ENCODE measurements around the gene SARM1. TPM values are rescaled to one million over a fixed set of nuclear protein-coding genes. Genes with fewer than 3 reads are reported as not detected.
"Not testable (repeated sequence)": the region's sequence is repeated elsewhere in the genome, so short reads cannot be mapped to it uniquely, and the experiment has no call there.

SARM1 gene
- total RNA-seq, 2 experiments from 2014 or later: 17.2 to 17.5 TPM

DNA sequence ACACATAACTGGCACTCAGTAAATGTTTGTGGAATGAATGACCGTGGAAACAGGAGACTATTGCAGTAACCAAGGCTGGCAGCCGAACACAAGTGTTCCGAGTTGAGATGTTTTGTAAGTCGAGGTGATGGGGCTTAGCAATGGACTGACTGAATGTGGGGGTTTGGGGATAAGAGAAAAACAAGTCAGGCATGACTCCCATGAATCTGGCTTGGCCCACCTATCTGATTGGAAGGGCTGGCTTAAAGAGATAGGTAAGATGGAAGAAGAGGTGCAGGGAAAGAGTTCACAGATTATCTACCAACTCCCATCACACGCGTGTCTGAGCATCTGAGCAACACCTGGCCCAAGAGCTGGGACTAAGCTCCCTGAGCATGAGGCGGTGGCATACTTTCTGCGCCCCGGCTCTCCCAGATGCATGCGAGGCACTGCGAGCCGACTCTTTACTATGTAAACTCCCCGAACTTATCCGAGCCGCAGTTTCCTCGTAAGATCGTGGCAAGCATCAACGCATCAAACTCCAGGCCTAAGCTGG lies 36.8 kb upstream of the SARM1 start:
- Mint-ChIP-seq H3K9me3 (no peaks in the 10 kb centered on the region), H3K27me3 (no peaks in the 10 kb centered on the region), H3K4me3 (peak overlapping the region; percentile 98), H3K36me3 (ENCODE audit: low read depth) (peaks cover 14% of the 10 kb centered on the region), H3K27ac (peak overlapping the region; percentile 95), H3K4me1 (peaks cover 46% of the 10 kb centered on the region)
- DNase-seq: no peak
- ChIA-PET CTCF (interaction anchor here (0.8 to 3.9 kb wide), 9 partner anchors 9 to 527 kb away, joined by 3 to 36 read pairs (median 6); partner anchors contain the start of genes POLDIP2, RPL23A and TMEM97), POLR2A (interaction anchor here (1.0 to 3.8 kb wide), 13 partner anchors 9 to 1041 kb away, joined by 3 to 91 read pairs (median 8); partner anchors contain the start of genes PIGS, POLDIP2, SARM1 and SDF2)

DNA sequence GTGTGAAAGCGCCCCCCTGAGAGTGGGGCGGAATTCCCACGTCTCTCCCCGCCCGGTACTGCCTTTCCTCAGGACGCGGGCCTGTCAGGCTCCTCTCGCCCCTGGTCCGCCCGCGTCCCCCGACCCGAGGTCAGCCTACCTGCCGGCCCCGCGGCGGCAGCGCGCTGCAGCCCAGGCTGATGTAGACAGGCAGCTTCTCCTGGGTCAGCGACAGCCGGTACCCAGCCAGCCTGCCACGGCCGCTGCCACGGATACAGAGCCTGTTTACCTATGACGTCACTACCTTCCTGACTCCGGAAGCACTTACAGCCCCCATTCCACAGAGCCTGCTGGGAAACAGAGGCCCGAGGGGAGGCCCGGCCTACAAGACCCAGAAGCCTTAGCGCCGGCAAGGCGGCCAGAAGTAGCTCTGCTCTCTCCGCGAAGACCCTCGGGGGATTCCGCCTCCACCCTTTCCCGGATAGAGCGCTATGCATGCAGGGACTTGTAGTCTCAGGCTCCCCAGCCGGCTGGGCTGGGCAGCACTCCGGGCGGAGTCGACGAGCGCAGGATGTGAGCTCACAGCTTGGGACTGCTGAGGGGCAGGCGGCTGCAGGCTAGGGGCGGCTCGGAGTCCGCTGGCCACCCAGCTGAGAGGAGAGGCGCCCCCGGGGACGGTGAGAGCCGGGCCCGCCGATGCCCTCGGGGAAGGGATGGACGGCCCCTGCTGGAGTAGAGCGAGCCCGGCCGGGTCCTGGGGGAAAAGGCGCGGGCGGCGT lies 36.1 kb upstream of the SARM1 start, which contains the start of the genes IFT20 and TNFAIP1:
IFT20 (minus strand) TSS at position 272 of the 758 bp plus-strand sequence. CDS start 3,487 bp downstream, outside the sequence.
TNFAIP1 (plus strand) TSS at position 561 of the 758 bp plus-strand sequence. CDS start 3,761 bp downstream, outside the sequence.
- peaks cover 17% of the 10 kb centered on the region for H3K36me3 Mint-ChIP-seq (ENCODE audit: low read depth)
- CTCF ChIA-PET: interaction anchor here (0.7 to 3.9 kb wide), 12 partner anchors 10 to 528 kb away, joined by 3 to 36 read pairs (median 3); partner anchors contain the start of genes ALDOC, LYRM9, POLDIP2 and RPL23A
- DNase-seq: peak; percentile 99
- POLR2A ChIA-PET: interaction anchor here (0.8 to 3.8 kb wide), 18 partner anchors 9 to 1042 kb away, joined by 3 to 91 read pairs (median 7); partner anchors contain the start of genes PHF12, PIGS, POLDIP2 and SARM1
- peak within 1 kb of the TSS; percentile 95 for H3K27ac Mint-ChIP-seq
- peaks cover 46% of the 10 kb centered on the region for H3K4me1 Mint-ChIP-seq
- H3K4me3 Mint-ChIP-seq: peak within 1 kb of the TSS; percentile 98
- no peaks in the 10 kb centered on the region for H3K9me3 Mint-ChIP-seq
- no peaks in the 10 kb centered on the region for H3K27me3 Mint-ChIP-seq

DNA sequence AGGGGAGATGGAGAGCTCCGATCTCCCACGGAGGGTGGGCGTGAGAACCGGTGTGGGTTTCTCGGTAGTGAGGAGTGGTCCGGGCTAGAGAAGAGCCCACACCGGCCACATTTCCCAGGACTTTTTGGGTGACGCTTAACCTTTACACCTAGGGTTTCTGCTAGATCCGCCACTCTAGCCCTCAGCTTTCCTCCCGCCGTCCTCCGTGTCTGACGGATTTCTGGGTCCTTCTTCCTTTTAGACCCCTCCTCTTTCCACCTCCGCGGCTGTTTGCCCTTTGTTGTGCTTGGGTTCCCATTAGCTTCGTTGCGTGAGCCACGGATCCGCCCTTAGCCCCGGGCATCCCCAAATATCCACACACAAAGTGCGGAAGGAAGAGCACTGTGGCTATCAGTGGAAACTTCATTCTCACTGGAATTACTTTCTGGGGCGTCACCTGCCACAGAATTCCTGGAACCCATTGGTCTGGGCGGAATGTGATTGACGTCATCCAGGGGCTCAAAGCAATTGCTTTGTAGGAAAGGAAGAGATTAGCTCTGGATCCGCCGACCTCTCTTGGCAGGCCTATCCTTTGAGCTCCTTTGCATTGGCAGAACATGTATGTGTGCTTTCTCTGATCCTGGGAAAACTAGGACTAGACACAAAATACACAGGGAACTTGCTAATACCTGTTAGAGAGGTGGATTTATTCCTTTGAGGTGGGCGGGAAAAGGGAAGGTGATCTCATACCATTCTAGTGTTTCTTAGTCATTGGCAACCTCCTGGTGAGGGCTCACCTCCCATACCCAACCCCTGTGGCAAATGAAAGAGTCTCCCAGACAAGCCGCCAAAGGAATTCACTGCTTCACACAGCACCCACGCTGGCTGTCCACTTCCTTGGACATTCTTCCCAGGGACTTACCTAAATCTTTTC lies 35.3 kb upstream of the SARM1 start:
- Mint-ChIP-seq H3K36me3 (ENCODE audit: low read depth) (peaks cover 21% of the 10 kb centered on the region), H3K27me3 (no peaks in the 10 kb centered on the region), H3K4me3 (peak overlapping the region; percentile 98), H3K27ac (peak overlapping the region; percentile 95), H3K9me3 (no peaks in the 10 kb centered on the region), H3K4me1 (peaks cover 46% of the 10 kb centered on the region)
- CTCF ChIA-PET: interaction anchor here (0.7 to 3.9 kb wide), 11 partner anchors 11 to 529 kb away, joined by 3 to 36 read pairs (median 3); partner anchors contain the start of genes ALDOC, LYRM9, POLDIP2 and RPL23A
- POLR2A ChIA-PET: interaction anchor here (0.8 to 3.8 kb wide), 18 partner anchors 10 to 1043 kb away, joined by 3 to 91 read pairs (median 7); partner anchors contain the start of genes PHF12, PIGS, POLDIP2 and SARM1
- peak; percentile 35 for DNase-seq

DNA sequence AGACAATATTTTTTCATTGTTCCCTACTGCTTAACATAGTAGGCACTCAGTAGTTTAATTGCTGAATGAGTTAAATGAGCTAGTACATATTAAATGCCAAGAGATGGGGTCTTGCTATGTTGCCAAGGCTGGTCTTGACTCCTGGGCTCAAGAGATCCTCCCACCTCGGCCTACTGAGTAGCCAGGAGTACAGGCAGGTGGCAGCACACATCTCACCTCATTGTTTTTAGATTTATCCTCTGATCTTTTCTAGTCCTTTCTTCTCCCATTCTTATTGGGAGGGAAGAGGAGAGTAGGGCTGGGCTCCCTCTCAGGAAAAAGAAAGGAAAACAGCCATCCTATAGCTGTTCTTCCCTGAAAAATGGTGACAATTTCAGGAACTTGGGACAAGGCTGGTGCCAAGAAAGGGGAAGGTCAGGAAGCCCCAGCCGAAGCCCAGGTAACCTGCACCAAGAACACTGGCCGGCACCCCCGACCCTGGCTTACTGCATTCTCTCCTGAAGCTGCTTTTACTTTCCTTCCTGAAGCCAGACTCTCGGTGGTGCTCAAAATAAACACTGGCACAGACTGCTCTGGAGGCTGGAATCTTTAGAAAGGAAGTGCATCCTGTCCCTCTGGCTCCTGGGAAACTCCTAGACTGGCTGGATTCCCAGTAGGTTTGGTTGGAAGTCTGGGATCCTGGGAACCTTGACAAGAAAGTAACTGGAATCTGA lies 33.3 kb upstream of the SARM1 start:
- ChIA-PET POLR2A (interaction anchor here (1.6 to 2.1 kb wide), 2 partner anchors 9 to 19 kb away, joined by 4 to 13 read pairs; partner anchors contain the start of gene POLDIP2), CTCF (interaction anchor here (3.2 kb wide), 1 partner anchor 78 kb away, joined by 13 read pairs; no protein-coding TSS in a partner anchor)
- Mint-ChIP-seq H3K27me3 (no peaks in the 10 kb centered on the region), H3K4me1 (peaks cover 41% of the 10 kb centered on the region), H3K9me3 (no peaks in the 10 kb centered on the region), H3K36me3 (ENCODE audit: low read depth) (peaks cover 35% of the 10 kb centered on the region), H3K4me3 (peak overlapping the region; percentile 98), H3K27ac (no peak overlapping the region)
- no peak for DNase-seq

DNA sequence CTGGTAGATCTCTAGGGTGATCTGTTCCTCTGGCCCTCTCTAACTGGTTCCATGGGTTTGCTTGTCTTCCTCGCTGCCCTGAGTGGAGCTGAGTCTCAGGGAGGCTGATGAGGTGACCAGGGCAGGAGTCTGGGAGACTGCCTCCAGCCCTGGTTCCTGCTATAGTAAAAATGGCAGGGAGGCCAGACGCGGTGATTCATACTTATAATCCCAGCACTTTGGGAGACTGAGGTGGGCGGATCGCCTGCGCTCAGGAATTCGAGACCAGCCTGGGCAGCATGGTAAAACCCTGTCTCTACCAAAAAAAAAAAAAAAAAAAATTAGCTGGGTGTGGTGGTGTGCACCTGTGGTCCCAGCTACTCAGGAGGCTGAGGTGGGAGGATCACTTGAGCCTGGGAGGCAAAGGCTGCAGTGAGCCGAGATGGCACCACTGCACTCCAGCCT lies 32.7 kb upstream of the SARM1 start:
- Mint-ChIP-seq H3K36me3 (ENCODE audit: low read depth) (peaks cover 38% of the 10 kb centered on the region), H3K4me1 (peaks cover 38% of the 10 kb centered on the region)
- CTCF ChIA-PET: interaction anchor here (0.7 kb wide), 1 partner anchor 48 kb away, joined by 3 read pairs; no protein-coding TSS in a partner anchor
- not testable (repeated sequence) for DNase-seq, H3K27me3 Mint-ChIP-seq, H3K9me3 Mint-ChIP-seq, H3K27ac Mint-ChIP-seq, H3K4me3 Mint-ChIP-seq
- POLR2A ChIA-PET: interaction anchor here (1.6 to 2.1 kb wide), 2 partner anchors 8 to 18 kb away, joined by 4 to 13 read pairs; partner anchors contain the start of gene POLDIP2

DNA sequence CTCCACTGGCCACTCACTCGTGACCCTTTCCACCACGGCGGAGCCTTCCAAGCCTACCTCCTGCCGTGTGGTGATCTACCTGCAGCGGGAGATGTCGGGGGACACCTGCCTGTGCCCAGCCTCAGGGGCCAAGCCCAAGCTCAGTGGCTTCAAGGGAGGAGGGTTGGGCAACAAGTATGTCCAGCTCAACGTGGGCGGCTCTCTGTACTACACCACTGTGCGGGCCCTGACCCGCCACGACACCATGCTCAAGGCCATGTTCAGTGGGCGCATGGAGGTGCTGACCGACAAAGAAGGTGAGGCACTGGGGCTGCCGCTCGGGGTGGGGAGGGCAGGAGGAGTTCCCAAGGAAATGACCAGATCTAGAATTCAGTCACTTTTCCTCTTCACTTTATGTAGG lies 32.1 kb upstream of the SARM1 start:
- no peak overlapping the region for H3K4me3 Mint-ChIP-seq
- no peaks in the 10 kb centered on the region for H3K27me3 Mint-ChIP-seq
- H3K27ac Mint-ChIP-seq: no peak overlapping the region
- no peaks in the 10 kb centered on the region for H3K9me3 Mint-ChIP-seq
- ChIA-PET POLR2A (no interaction called here), CTCF (interaction anchor here (0.7 kb wide), 1 partner anchor 48 kb away, joined by 3 read pairs; no protein-coding TSS in a partner anchor)
- peaks cover 45% of the 10 kb centered on the region for H3K36me3 Mint-ChIP-seq (ENCODE audit: low read depth)
- peaks cover 32% of the 10 kb centered on the region for H3K4me1 Mint-ChIP-seq
- no peak for DNase-seq

DNA sequence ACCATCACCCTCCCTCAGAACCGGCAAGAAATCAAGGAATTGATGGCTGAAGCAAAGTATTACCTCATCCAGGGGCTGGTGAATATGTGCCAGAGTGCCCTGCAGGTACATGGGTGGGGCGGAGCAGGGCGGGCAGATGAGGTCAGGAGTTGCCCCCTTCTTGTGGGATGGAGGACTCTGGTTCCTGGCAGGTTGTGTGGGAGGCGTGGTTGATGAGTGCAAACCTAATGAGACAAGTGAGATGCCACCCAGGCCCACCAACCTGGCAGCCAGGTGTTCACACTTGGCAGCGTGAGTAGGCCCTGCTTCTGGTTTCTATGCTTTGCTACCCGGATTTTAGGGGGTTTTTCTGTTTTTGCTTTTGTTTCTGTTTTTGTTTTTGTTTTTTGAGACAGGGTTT lies 31.1 kb upstream of the SARM1 start:
- peaks cover 24% of the 10 kb centered on the region for H3K4me1 Mint-ChIP-seq
- H3K9me3 Mint-ChIP-seq: no peaks in the 10 kb centered on the region
- H3K36me3 Mint-ChIP-seq (ENCODE audit: low read depth): peaks cover 48% of the 10 kb centered on the region
- H3K27ac Mint-ChIP-seq: no peak overlapping the region
- DNase-seq: no peak
- CTCF ChIA-PET: no interaction called here
- H3K4me3 Mint-ChIP-seq: no peak overlapping the region
- H3K27me3 Mint-ChIP-seq: no peaks in the 10 kb centered on the region
- POLR2A ChIA-PET: no interaction called here

DNA sequence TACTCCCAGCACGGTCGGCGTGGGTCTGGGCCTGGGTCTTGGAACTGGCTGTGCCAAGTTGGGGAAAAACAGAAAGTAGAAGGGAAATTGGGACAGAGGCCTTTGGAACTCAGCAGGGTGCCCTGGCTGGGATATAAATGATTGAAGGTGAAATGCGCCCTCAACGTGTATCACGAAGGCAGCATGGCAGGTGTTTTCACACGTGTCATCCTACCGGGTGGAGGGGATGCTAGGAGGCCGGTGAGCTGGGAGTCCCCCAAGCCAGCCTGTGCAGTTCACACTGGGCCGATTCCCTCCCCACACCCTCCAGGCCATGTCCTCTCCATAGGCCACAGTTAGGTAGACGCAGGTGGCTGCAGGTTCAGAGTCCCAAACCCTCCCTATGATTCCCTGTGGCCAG lies 30.0 kb upstream of the SARM1 start:
- Mint-ChIP-seq H3K9me3 (no peaks in the 10 kb centered on the region), H3K4me1 (peaks cover 20% of the 10 kb centered on the region), H3K27ac (no peak overlapping the region), H3K4me3 (no peak overlapping the region), H3K27me3 (no peaks in the 10 kb centered on the region), H3K36me3 (ENCODE audit: low read depth) (peaks cover 56% of the 10 kb centered on the region)
- POLR2A ChIA-PET: interaction anchor here (2.8 kb wide), 1 partner anchor 16 kb away, joined by 19 read pairs; the partner anchor contains the start of gene POLDIP2
- DNase-seq: no peak
- CTCF ChIA-PET: no interaction called here

DNA sequence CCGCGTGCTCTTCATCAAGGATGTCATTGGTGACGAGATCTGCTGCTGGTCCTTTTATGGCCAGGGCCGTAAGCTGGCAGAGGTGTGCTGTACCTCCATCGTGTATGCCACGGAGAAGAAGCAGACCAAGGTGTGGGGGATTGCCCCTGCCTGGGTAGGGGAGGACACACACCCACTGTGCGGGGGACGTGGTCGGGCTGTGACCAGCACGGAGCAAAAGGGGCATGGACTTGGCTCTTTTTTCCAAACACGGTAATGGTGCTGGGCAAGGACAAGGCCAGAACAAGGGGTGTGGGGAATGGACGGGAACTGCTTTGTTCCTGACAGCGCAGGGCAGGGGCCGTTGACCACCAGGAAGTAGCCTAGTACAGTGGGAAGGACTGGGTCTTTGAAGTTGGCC lies 29.2 kb upstream of the SARM1 start:
- peaks cover 61% of the 10 kb centered on the region for H3K36me3 Mint-ChIP-seq (ENCODE audit: low read depth)
- POLR2A ChIA-PET: interaction anchor here (2.8 kb wide), 1 partner anchor 15 kb away, joined by 19 read pairs; the partner anchor contains the start of gene POLDIP2

DNA sequence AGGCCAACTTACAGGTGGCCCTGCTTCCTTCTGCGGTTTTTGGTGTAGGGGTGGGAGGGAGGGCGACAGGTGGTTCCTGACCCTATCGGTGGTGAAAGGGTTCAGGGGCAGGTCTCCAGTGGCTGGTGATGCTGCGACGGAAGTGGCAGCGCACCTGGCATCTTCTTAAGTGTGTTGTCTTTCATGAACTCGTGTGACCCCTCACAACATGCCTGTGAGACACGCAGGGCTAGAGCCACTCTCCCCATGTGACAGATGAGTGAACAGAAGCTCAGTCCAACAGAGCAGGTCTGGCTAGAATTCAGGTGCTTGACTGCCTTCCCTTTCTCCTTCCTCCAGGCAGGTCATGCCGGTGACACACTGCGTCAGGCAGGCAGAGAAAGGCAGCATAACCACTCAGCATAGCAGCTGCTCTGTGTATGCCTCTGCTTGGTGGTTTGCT lies 28.0 kb upstream of the SARM1 start:
- H3K27me3 Mint-ChIP-seq: no peaks in the 10 kb centered on the region
- peaks cover 2% of the 10 kb centered on the region for H3K4me1 Mint-ChIP-seq
- no peak for DNase-seq
- no peak overlapping the region for H3K4me3 Mint-ChIP-seq
- no peaks in the 10 kb centered on the region for H3K9me3 Mint-ChIP-seq
- ChIA-PET POLR2A (interaction anchor here (2.8 to 5.8 kb wide), 2 partner anchors 8 to 14 kb away, joined by 19 to 35 read pairs; partner anchors contain the start of genes IFT20, POLDIP2 and TNFAIP1), CTCF (no interaction called here)
- peaks cover 65% of the 10 kb centered on the region for H3K36me3 Mint-ChIP-seq (ENCODE audit: low read depth)
- no peak overlapping the region for H3K27ac Mint-ChIP-seq

More for the DNA sequence above, 29.2 kb upstream of the SARM1 start:
- Mint-ChIP-seq H3K27me3 (no peaks in the 10 kb centered on the region), H3K4me1 (peaks cover 12% of the 10 kb centered on the region), H3K27ac (no peak overlapping the region), H3K9me3 (no peaks in the 10 kb centered on the region), H3K4me3 (no peak overlapping the region)
- CTCF ChIA-PET: no interaction called here
- no peak for DNase-seq

DNA sequence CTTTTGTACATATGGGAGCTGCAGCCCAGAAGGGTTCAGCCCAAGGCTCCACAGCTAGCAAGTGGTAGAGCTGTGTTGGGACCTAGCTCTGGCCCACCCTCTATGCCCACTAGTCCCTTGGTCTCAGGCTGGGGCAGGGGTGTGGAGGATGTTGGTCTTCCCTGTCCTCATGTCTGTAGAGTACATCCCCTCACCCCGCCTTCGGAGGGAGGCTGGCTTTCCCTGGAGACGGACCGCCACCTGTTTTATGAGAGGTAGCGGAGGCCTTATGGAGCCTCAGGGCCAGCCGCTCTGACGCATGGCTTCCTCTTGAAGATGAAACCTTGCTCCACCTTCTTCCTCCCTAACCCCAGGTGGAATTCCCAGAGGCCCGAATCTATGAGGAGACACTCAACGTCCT lies 27.5 kb upstream of the SARM1 start:
- H3K9me3 Mint-ChIP-seq: no peaks in the 10 kb centered on the region
- H3K4me3 Mint-ChIP-seq: no peak overlapping the region
- no peak for DNase-seq
- CTCF ChIA-PET: no interaction called here
- no peaks in the 10 kb centered on the region for H3K4me1 Mint-ChIP-seq
- POLR2A ChIA-PET: interaction anchor here (2.8 to 5.8 kb wide), 2 partner anchors 8 to 13 kb away, joined by 19 to 35 read pairs; partner anchors contain the start of genes IFT20, POLDIP2 and TNFAIP1
- H3K27me3 Mint-ChIP-seq: no peaks in the 10 kb centered on the region
- H3K27ac Mint-ChIP-seq: no peak overlapping the region
- H3K36me3 Mint-ChIP-seq (ENCODE audit: low read depth): peaks cover 70% of the 10 kb centered on the region

Data from activated CD4-positive, alpha-beta memory T cell treated with anti-CD3 and anti-CD28 coated beads, Interleukin-2, amount 10 ng/mL, durations not matched to agents 7 days and 5 days (primary cell).